ENCODE data around the gene ETNK1. TPM values are rescaled to one million over a fixed set of nuclear protein-coding genes. Genes with fewer than 3 reads are reported as not detected.

Gene ETNK1
- total RNA-seq, 1 donor from 2014 or later, result 32.8 TPM

DNA sequence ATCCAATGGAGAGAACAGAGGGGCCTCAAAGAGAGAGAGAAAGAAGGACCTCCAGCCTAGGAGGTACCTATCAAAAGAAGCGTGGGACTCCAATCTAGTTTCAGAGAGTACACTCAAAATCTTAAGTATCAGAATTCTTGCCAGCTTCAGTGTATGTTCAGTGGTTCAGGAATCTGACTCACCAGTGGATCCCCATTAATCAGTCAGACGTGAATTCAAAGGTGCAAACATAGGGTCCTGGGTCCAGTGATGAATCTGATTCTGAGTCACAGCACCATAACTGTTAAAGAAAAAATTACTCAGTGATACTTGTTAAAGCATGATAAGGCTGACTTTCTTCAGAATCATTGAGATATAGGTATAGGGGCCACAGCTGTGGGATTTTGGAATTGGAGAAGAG is 33.2 kb downstream of the ETNK1 start:
- Mint-ChIP-seq H3K9me3 (ENCODE audit: low read depth) (no peaks in the 10 kb centered on the region), H3K27me3 (ENCODE audit: low read depth) (no peaks in the 10 kb centered on the region), H3K4me1 (ENCODE audit: low read depth) (peaks cover 12% of the 10 kb centered on the region), H3K4me3 (ENCODE audit: unreplicated experiment) (no peak overlapping the region), H3K36me3 (ENCODE audit: low read depth) (peaks cover 10% of the 10 kb centered on the region), H3K27ac (ENCODE audit: unreplicated experiment) (no peak overlapping the region)
- TF ChIP-seq, protein P1, sequence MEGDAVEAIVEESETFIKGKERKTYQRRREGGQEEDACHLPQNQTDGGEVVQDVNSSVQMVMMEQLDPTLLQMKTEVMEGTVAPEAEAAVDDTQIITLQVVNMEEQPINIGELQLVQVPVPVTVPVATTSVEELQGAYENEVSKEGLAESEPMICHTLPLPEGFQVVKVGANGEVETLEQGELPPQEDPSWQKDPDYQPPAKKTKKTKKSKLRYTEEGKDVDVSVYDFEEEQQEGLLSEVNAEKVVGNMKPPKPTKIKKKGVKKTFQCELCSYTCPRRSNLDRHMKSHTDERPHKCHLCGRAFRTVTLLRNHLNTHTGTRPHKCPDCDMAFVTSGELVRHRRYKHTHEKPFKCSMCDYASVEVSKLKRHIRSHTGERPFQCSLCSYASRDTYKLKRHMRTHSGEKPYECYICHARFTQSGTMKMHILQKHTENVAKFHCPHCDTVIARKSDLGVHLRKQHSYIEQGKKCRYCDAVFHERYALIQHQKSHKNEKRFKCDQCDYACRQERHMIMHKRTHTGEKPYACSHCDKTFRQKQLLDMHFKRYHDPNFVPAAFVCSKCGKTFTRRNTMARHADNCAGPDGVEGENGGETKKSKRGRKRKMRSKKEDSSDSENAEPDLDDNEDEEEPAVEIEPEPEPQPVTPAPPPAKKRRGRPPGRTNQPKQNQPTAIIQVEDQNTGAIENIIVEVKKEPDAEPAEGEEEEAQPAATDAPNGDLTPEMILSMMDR (IDR thresholded peaks at IDR 0.05), result no peak
- DNase-seq (ENCODE audit: low spot score), result no peak

- Mint-ChIP-seq H3K27ac (ENCODE audit: unreplicated experiment) (no peak overlapping the region), H3K36me3 (ENCODE audit: low read depth) (peaks cover 8% of the 10 kb centered on the region)
- TF ChIP-seq, protein P1 (IDR thresholded peaks at IDR 0.05), result no peak
Observed at GRCh38 chr12:22662356-22662755, 37.4 kb downstream of the ETNK1 start.

DNA sequence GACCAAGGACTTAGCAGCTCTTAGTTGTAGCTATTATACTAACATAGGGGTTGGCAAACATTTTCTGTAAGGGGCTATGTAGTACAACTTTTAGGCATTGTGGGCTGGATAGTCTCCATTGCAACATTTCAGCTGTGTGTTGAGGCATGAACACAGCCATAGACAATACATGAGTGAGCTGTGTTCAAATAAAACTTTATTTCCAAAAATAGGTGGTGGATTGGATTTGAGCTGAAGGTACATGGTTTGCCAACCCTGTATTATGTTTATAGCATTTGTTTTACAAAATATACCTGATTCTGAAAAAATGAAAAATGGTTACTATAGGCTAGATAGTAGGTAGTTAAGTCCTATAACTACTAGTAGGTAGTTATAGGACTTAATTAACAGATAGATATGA is 40.5 kb downstream of the ETNK1 start:
- TF ChIP-seq, protein P1 (IDR thresholded peaks at IDR 0.05), result no peak
- Mint-ChIP-seq H3K27ac (ENCODE audit: unreplicated experiment) (no peak overlapping the region), H3K27me3 (ENCODE audit: low read depth) (no peaks in the 10 kb centered on the region), H3K36me3 (ENCODE audit: low read depth) (peaks cover 4% of the 10 kb centered on the region), H3K9me3 (ENCODE audit: low read depth) (no peaks in the 10 kb centered on the region), H3K4me1 (ENCODE audit: low read depth) (peaks cover 9% of the 10 kb centered on the region), H3K4me3 (ENCODE audit: unreplicated experiment) (no peak overlapping the region)
- no peak for DNase-seq (ENCODE audit: low spot score)

More at GRCh38 chr12:22662356-22662755, 37.4 kb downstream of the ETNK1 start:
- H3K4me1 Mint-ChIP-seq (ENCODE audit: low read depth), result peaks cover 9% of the 10 kb centered on the region
- no peak for DNase-seq (ENCODE audit: low spot score)
- no peaks in the 10 kb centered on the region for H3K27me3 Mint-ChIP-seq (ENCODE audit: low read depth)
- no peak overlapping the region for H3K4me3 Mint-ChIP-seq (ENCODE audit: unreplicated experiment)
- no peaks in the 10 kb centered on the region for H3K9me3 Mint-ChIP-seq (ENCODE audit: low read depth)

- H3K27me3 Mint-ChIP-seq (ENCODE audit: low read depth), result no peaks in the 10 kb centered on the region
Observed at GRCh38 chr12:22667122-22667521, 42.2 kb downstream of the ETNK1 start.

GRCh38 chr12:22668441-22668840 is 43.5 kb downstream of the ETNK1 start:
- DNase-seq (ENCODE audit: low spot score), result no peak
- H3K4me3 Mint-ChIP-seq (ENCODE audit: unreplicated experiment), result no peak overlapping the region
- peaks cover 20% of the 10 kb centered on the region for H3K4me1 Mint-ChIP-seq (ENCODE audit: low read depth)
- TF ChIP-seq, protein P1 (IDR thresholded peaks at IDR 0.05), result no peak
- no peaks in the 10 kb centered on the region for H3K27me3 Mint-ChIP-seq (ENCODE audit: low read depth)
- no peaks in the 10 kb centered on the region for H3K36me3 Mint-ChIP-seq (ENCODE audit: low read depth)
- no peak overlapping the region for H3K27ac Mint-ChIP-seq (ENCODE audit: unreplicated experiment)
- H3K9me3 Mint-ChIP-seq (ENCODE audit: low read depth), result no peaks in the 10 kb centered on the region

More at GRCh38 chr12:22667122-22667521, 42.2 kb downstream of the ETNK1 start:
- Mint-ChIP-seq H3K27ac (ENCODE audit: unreplicated experiment) (no peak overlapping the region), H3K4me1 (ENCODE audit: low read depth) (peaks cover 9% of the 10 kb centered on the region), H3K9me3 (ENCODE audit: low read depth) (no peaks in the 10 kb centered on the region), H3K36me3 (ENCODE audit: low read depth) (peaks cover 2% of the 10 kb centered on the region), H3K4me3 (ENCODE audit: unreplicated experiment) (no peak overlapping the region)
- DNase-seq (ENCODE audit: low spot score), result no peak
- TF ChIP-seq, protein P1 (IDR thresholded peaks at IDR 0.05), result no peak

Data from chondrocyte (in vitro differentiated cells).